ENCODE measurements around the gene KLLN. TPM values are rescaled to one million over a fixed set of nuclear protein-coding genes. Genes with fewer than 3 reads are reported as not detected.
A peak's percentile ranks its signal among the peaks of the same experiment; 100 is the strongest.
"Not testable (repeated sequence)": the region's sequence is repeated elsewhere in the genome, so short reads cannot be mapped to it uniquely, and the experiment has no call there.

KLLN gene
- total RNA-seq, 1 donor from 2014 or later = 0.26 TPM

DNA sequence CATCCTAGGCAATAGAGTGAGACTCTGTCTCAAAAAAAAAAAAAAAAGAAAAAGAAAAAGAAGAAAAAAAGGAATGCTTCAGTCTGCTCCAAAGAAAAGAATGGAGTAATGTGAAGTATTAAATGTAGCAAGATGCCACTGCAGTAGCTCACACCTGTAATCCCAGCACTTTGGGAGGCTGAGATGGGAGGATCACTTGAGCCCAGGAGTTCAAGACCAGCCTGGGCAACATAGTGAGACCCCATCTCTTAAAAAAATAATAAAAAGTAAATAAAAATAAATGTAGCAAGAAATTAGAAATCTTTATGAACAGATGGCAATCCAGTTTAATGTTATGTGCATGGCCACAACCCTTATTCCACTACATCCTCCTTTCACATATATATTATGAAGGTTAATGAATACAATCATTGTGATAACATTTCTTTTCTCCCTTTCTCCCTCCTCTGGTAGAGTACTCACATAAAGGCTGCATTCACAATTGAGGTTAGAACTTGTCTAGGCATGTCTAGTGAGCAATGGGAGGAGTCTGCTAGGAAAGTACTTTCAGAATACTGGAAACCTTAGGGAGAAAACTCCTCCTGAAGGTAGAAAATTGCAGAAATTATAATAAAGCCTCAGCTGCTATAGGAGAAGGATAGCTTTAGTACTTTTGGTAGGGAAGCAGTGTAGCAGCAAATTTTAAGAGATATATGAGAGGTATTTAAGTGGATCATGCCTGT is 20.4 kb downstream of the KLLN start:
- peak in 1 of 2 donors; percentile 79 for DNase-seq (ENCODE audit: low read depth in 2 of 2)

DNA sequence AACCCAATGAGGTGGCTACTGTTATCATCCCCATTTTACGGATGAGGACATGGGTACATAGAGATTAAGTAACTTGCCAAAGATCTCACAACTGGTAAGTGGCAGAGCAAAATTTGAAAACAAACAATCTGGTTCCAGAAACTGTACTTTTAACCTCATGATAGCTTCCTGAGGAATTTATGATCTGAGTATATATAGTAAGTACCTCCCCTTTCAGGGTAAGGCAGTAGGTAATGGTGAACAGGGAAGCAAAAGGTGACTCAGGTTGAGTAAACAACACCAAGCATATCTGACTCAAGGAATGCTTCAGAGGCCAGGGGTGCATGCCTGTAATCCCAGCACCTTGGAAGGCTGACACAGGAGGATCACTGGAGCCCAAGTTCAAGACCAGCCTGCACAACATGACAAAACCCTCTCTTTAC is 21.1 kb downstream of the KLLN start:
- peak in 1 of 2 donors; percentile 29 for DNase-seq (ENCODE audit: low read depth in 2 of 2)

DNA sequence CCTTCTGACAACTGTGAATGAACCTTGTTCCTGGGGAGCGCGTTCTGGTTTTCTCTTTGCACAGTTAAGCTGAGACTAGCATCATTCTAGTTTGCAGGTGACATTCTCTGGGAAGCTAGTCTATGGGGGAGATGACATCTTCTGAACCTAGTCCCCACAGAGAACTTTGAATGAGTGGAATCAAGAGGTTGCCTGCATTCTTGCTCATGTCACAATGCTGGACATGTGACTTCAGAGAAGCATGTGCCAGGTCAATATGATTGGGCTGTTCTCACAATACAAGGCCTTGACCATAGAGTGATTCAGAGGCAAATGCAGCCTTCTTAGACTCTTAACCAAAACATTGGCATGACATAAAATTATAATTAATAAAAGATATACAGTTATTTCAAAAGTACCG is 22.1 kb downstream of the KLLN start:
- no peak for DNase-seq (ENCODE audit: low read depth in 2 of 2)

DNA sequence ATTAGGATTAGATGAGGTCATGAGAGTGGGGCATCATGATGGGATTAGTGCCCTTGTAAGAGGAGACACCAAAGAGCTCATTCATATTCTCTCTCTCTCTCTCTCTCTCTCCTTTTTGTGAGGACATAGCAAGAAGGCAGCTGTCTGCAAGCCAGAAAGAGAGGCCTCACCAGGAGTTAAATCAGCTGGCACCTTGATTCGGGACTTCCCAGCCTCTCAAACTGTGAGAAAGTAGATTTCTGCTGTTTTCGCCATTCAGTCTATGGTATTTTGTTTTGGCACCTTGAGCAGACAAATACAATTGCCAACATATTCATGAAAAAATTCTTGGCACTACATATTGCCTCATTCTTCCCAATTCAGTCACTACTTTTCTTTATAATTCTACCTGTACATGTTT is 24.7 kb downstream of the KLLN start:
- no peak for DNase-seq (ENCODE audit: low read depth in 2 of 2)

DNA sequence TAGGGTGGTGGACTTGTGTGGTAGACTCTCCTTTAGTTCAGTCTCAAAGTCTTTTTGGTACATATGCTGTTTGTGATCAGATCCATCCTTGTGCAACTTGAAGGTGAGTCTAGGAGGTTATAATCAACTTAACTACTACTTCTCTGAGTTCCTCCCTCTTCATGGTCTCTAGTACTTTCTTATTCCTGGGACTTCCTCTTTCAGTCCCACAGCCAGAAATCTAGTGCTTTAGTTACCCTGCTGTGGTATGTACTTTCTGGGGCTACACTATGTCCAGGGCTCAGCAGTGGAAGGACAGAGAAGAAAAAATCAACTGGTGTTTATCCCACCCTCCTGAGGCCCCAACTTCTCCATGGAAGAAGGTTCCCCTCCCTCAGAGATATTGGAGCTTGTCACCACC is 25.9 kb downstream of the KLLN start:
- no peak for DNase-seq (ENCODE audit: low read depth in 2 of 2)

DNA sequence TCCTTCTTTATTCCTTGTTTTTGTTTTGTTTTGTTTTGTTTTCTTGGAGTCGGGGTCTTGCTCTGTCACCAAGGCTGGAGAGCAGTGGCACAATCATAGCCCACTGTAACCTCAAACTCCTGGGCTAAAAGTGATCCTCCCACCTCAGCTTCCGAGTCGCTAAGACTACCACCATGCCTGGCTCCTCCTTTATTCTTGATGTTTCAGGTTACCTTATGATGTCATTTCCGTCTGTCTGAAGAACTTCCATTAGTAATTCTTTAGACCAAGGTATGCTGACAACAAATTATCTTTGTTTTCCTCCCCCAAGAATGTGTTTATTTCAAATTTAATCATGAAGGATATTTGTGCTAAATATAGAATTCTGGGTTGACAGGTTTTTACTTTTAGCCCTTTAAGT is 27.2 kb downstream of the KLLN start:
- DNase-seq (ENCODE audit: low read depth in 2 of 2) = no peak

DNA sequence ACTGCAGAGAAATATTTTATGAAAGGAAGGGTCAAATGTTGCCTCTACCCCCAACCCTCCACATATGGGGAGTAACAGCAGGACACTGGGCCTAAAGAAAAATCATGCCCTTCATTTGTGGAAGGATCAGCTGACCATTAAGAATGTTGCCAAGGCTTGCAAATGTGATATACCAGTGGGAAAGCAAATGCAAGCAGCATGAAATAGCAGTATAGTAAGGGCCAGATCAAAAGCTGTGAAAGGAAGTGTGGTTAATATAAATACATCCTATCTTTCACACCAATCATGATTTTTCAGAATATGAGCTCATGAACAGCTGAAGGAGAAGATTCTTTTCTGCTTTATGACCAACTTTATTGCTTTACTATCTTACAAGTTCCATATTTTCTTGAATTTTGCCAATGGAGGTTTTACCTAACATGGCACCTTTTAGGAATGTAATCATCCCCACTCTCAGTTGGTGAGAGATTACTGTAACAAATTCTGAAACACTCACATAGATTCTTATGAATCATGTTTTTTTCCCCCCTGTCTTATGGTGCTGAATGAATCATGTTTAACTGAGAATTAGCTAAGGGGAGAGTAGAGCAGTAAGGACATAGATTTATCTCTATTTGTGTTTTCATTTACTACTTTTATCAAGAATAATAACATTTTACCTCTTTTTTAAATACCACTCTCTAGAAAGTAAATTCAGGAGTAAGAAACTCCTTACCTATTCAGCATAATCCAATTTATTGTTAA is 33.2 kb downstream of the KLLN start:
- no peak for DNase-seq (ENCODE audit: low read depth in 2 of 2)

DNA sequence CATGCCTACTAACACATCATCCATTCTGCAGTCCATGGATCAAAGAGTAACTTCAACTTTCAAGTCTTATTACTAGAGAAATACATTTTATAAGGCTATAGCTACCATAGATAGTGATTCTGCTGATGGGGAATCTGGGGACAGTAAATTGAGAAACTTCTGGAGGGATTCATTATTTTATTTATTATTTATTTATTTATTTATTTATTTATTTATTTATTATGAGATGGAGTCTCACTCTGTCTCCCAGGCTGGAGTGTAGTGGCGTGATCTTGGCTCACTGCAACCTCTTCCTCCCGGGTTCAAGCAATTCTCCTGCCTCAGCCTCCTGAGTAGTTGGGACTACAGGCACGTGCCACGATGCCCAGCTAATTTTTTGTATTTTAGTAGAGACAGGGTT is 34.3 kb downstream of the KLLN start:
- not testable (repeated sequence) for DNase-seq (ENCODE audit: low read depth in 2 of 2)

DNA sequence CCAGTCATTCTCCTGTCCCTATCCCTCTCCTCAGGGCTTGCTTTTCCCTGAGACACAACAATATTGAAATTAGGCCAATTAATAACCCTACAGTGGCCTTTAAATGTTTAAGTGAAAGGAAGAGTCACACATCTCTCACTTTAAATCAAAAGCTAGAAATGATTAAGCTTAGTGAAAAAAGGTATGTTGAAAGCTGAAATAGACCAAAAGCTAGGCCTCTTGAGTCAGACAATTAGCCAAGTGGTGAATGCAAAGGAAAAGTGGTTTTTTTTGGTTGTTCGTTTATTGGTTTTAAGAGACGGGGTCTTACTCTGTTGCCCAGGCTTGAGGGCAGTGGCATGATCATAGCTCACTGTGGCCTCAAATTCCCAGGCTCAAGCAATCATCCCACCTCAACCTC is 35.7 kb downstream of the KLLN start:
- DNase-seq (ENCODE audit: low read depth in 2 of 2) = no peak

DNA sequence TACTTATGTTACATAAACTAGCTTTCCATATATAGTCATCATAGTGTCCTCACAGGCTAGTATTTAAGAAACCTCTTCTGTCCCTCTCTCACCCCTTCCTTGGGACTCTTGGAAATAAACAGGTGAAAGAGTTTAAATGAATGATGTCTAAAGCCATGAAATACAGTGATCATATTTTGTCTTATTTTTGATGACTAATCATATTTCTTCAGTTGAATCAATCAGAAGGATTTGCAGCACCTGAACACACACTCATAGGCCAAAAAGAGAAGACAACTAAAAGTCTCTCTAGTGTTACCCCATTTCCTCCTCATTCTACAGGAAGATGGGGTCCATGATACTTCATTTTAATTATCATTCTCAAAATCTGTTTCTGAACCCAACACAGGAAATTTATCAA is 36.7 kb downstream of the KLLN start:
- DNase-seq (ENCODE audit: low read depth in 2 of 2) = no peak

DNA sequence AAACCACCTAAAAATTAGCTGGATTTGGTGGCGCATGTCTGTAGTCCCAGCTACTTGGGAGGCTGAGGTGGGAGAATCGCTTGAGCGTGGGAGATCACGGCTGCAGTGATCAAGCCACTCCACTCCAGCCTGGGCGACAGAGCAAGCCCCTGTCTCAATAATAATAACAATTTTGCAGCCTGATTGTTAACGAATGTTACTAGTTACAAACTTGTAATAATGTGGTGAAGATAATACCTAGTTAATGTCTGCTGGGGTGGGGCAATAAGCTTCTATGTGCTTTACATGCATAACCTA is 44.1 kb downstream of the KLLN start:
- DNase-seq (ENCODE audit: low read depth in 2 of 2) = no peak

DNA sequence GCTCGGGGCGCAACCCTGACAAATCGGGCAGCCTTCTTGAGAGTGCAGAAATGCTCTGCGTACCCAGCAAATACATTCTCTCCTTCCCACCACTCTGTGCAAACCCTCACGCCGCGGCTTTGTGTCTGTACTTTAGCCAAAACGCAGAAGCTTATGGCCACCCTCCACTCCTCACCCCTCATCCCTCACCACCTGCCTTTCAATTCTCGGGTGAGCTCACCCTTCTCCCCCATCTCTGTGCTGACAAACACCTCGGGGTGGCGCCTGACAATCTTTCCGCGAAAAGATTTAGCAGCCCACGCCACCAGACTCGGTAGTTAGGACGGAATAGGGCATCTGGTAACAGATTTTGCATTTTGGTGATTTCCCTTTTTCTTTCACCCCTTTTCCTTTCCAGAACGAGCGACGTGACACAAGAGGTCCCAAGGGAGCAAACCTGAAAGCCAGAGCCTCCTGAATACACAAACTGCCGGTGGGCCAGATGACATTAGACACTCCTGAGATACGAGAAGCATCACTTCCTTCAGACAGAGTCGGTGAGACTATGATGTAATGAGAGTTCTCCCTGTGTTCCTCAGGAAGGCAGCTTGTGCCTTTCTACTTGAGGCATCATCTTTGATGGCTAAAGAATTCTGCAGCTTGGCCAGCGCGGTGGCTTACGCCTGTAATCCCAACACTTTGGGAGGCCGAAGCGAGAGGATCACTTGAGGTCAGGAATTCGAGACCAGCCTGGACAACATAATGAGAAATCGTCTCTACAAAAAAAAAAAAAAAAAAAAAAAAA is 44.6 kb downstream of the KLLN start:
- DNase-seq (ENCODE audit: low read depth in 2 of 2) = peak in 1 of 2 donors; percentile 29

DNA sequence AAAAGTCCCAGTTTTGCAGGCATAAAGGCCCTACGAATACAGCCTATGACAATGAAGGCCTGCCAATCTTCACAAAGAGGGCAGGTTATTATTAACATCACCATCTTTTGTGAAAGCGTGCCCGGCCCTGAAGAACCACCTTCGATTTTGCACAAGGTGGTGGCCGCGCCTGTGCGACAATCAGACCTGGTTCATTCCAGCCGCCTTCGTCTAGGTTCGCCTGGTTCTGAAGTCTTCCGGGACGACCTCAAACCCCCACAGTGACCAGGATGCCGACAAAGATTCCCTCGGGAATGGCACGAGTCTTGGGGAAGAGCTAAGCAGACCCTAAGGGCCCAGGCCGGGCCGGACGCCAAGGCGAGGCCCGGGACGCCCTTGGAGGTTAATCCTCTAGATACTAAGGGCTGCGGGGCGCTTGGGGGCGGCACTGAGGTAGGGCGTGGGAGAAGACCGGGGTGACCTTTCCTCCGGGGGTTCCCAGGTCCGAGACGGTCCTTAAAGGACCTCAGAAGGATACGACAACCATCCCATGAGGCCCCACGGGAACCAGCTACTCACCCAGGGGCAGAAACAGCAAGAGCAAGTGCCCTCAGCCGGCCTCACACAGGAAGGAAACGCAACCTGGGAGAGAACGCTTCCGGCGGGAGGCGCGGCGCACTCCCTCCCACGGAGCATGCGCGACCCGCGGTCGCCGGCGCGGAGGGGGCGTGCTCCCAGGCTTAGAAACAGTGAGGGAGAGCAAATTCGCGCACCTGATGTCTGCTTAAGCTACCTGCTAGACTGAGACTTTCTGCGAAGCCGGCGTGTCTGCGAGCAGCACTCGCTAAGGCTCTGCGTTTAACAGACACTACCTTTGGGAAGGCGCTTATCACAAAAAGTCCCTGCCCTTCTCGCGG is 45.5 kb downstream of the KLLN start, which contains the start of gene ATAD1:
Gene ATAD1, minus strand, starts transcription at position 618 of the 896 bp plus-strand sequence. CDS start 3,627 bp downstream, outside the sequence.
- DNase-seq (ENCODE audit: low read depth in 2 of 2) = peak; percentile 38 to 72

DNA sequence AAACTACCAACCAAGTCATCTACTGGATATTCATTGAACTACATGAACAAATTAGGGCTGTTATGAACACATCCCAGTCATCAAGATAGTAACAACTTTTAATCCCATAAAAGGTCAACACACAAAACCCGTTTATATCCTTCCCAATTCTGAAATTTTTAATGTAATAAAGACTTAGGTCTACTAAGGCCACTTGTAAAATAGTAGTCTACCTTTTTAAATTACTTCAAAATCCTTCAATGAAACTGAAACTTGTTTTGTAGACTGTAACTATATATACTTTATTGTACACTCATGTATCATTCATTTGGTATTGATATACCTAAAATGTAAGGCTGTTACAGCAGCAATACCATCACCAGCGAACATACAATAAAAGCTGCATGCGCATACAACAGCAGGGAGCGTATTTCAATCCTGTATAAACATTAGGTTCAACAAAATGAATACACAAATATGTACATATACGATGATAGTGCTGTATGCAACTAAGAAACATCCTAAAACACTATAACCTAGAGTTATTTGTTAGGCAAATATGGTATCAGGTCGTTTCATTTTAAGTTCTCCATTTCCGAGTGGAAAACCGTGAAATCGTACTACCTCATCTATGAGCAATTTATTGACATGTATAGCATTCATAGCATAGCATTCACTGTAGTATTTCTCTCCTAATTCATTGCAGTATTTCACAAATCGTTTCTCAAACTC is 46.3 kb downstream of the KLLN start:
- peak in 1 of 2 donors; percentile 0 for DNase-seq (ENCODE audit: low read depth in 2 of 2)

DNA sequence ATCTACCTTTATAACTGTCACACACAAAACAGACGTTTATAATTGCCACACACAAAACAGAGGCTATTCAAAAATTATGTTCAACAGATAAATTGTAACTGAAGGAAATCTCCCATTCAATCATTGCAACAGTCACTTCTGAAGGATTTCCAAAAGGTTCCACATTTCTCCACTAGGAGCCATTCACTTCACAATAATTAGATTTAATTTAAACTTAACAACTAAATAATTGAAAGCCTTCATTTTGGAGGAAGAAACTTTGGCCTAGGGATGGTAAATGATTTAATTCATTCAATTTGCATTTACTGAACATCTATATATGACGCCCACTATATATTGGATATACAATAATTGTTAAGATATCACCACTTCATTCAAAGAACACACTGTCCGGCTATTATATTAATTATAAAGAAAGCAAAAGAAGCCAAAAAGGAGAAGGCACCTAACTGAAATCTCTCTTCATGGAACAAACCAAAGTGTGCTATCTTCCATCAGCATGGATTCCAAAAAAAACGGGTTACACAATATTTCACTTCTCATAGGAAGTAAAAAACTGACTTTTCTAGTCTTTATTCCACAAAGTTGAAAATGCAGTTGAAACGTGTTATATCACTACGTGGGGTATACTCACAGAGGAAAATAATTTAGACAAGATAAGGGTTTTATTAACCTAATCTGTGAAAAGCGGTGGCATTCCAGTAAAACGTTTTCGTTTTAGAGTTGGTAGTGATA is 47.0 kb downstream of the KLLN start:
- no peak for DNase-seq (ENCODE audit: low read depth in 2 of 2)

Other genes starting within 250 kb of the KLLN start
- gene PAPSS2, start 203.7 kb downstream of the KLLN start, total RNA-seq = 52.6 and 102 TPM in 2 replicates
- 16.0 and 21.1 TPM in 2 replicates for gene ATAD1, start 45.3 kb downstream of the KLLN start, total RNA-seq
- gene PTEN, start 92 bp upstream of the KLLN start, total RNA-seq = 72.5 and 82.6 TPM in 2 replicates

All from dermis microvascular lymphatic vessel endothelial cell (primary cell).